DOHH2 (cell line): ENCODE results near the gene EPHA3.

Source experiments
- EZH2phosphoT487 ChIP-seq: fragments of 200-600 bp; sonication (generic); IDR thresholded peaks from 2 replicates; pipeline ENCODE4 v1.6.1; 2017; ENCODE audit warnings: borderline replicate concordance, mild to moderate bottlenecking, antibody characterized with exemption, low read length, moderate library complexity, mixed read lengths
- TF ChIP-seq, protein P1 (sequence below): fragments of 200-600 bp; sonication (generic); IDR thresholded peaks from one replicate; pipeline ENCODE4 v1.5.1; 2014; ENCODE audit warnings: antibody characterized with exemption, mild to moderate bottlenecking, low read depth, low read length; ENCODE audit not compliant: poor library complexity, severe bottlenecking

DNA sequence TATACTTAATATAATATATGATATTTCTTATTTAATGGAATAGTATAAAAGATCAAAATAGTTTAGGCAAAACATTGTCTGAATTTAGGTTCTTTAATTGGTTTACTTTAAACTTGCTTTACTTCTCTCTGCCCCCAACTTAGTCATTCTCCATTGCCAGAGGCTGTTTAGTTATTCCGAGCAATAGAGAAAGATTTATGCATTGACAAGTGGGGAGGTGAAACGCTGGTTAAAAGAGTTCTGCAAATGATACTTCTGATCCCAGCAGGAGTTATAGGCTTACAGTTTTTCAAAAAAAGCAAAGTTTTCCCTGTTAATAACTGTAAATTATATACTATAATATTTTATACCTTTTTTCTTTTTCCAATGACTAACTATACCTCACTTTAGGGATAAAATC is 145.4 kb downstream of the EPHA3 start:
- TF ChIP-seq, protein P1, sequence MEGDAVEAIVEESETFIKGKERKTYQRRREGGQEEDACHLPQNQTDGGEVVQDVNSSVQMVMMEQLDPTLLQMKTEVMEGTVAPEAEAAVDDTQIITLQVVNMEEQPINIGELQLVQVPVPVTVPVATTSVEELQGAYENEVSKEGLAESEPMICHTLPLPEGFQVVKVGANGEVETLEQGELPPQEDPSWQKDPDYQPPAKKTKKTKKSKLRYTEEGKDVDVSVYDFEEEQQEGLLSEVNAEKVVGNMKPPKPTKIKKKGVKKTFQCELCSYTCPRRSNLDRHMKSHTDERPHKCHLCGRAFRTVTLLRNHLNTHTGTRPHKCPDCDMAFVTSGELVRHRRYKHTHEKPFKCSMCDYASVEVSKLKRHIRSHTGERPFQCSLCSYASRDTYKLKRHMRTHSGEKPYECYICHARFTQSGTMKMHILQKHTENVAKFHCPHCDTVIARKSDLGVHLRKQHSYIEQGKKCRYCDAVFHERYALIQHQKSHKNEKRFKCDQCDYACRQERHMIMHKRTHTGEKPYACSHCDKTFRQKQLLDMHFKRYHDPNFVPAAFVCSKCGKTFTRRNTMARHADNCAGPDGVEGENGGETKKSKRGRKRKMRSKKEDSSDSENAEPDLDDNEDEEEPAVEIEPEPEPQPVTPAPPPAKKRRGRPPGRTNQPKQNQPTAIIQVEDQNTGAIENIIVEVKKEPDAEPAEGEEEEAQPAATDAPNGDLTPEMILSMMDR: no peak
- no peak for TF ChIP-seq EZH2phosphoT487
